Suprapubic skin (tissue), 4 donors: ENCODE measurements around the gene PRPF40B. TPM values are rescaled to one million over a fixed set of nuclear protein-coding genes. Genes with fewer than 3 reads are reported as not detected.

Experiments
- DNase-seq, 2 donors: peaks; one replicate each; pipeline ENCODE4 v3.0.0-alpha.2; 2019; ENCODE audit warnings: low spot score in 2 of 2
- H3K27ac ChIP-seq: fragments of 200-600 bp; sonication (generic); one replicate; pipeline ENCODE4 v1.5.1; 2019
- H3K27me3 ChIP-seq: fragments of 200-600 bp; sonication (generic); one replicate; pipeline ENCODE4 v1.5.1; 2019
- H3K36me3 ChIP-seq: fragments of 200-600 bp; sonication (generic); one replicate; pipeline ENCODE4 v1.5.1; 2019
- H3K4me1 ChIP-seq: fragments of 200-600 bp; sonication (generic); one replicate; pipeline ENCODE4 v1.5.1; 2019
- H3K4me3 ChIP-seq: fragments of 200-600 bp; sonication (generic); one replicate; pipeline ENCODE4 v1.5.1; 2019; ENCODE audit warnings: mild to moderate bottlenecking
- H3K9me3 ChIP-seq: fragments of 200-600 bp; sonication (generic); one replicate; pipeline ENCODE4 v1.5.1; 2019
- EP300 ChIP-seq: sonication (generic); formaldehyde crosslinking; IDR thresholded peaks from one replicate; pipeline ENCODE4 v1.6.1; 2017; ENCODE audit warnings: antibody characterized with exemption
- POLR2A ChIP-seq, 2 donors: fragments of 450-650 bp; IDR thresholded peaks; one replicate each; pipeline ENCODE4 v1.6.1; 2017; ENCODE audit warnings: antibody characterized with exemption in 2 of 2, mild to moderate bottlenecking in 2 of 2, moderate library complexity in 2 of 2
- POLR2AphosphoS5 ChIP-seq, 3 donors: sonication (generic); formaldehyde crosslinking; IDR thresholded peaks; one replicate each; pipeline ENCODE4 v1.6.1; 2017; ENCODE audit warnings: antibody characterized with exemption in 3 of 3
- WGBS: methylation state at CpG from one replicate; pipeline ENCODE4 v1.1.5; 2018; 5-methylcytosine and 5-hydroxymethylcytosine counted together
- total RNA-seq, 4 donors: library from RNA; depleted of rRNA; stranded (reverse); fragments of >200 nt; gene quantifications; one replicate each; pipeline ENCODE4 v1.1.0, GENCODE V29; 2016
- TF ChIP-seq, protein P1 (sequence below), 2 donors: fragments of 200-600 bp in 1 of 2; fragments of 450-650 bp in 1 of 2; sonication (generic) in 1 of 2; IDR thresholded peaks; one replicate each; pipeline ENCODE4 v1.5.1; 2016 to 2019; ENCODE audit warnings: antibody characterized with exemption in 2 of 2, mild to moderate bottlenecking in 1 of 2, moderate library complexity in 1 of 2

Gene PRPF40B
- total RNA-seq, 4 donors from 2014 or later = 10.1 to 38.9 (median 15.4) TPM

GRCh38 chr12:49680075-49680474 is 56.7 kb downstream of the PRPF40B start:
- no peak for TF ChIP-seq POLR2A (IDR thresholded peaks at IDR 0.05)
- no peak for TF ChIP-seq POLR2AphosphoS5 (IDR thresholded peaks at IDR 0.05)
- TF ChIP-seq EP300 = no peak
- TF ChIP-seq, protein P1, sequence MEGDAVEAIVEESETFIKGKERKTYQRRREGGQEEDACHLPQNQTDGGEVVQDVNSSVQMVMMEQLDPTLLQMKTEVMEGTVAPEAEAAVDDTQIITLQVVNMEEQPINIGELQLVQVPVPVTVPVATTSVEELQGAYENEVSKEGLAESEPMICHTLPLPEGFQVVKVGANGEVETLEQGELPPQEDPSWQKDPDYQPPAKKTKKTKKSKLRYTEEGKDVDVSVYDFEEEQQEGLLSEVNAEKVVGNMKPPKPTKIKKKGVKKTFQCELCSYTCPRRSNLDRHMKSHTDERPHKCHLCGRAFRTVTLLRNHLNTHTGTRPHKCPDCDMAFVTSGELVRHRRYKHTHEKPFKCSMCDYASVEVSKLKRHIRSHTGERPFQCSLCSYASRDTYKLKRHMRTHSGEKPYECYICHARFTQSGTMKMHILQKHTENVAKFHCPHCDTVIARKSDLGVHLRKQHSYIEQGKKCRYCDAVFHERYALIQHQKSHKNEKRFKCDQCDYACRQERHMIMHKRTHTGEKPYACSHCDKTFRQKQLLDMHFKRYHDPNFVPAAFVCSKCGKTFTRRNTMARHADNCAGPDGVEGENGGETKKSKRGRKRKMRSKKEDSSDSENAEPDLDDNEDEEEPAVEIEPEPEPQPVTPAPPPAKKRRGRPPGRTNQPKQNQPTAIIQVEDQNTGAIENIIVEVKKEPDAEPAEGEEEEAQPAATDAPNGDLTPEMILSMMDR (IDR thresholded peaks at IDR 0.05) = no peak
- Histone ChIP-seq H3K4me1 (peaks cover 8% of the 10 kb centered on the region), H3K36me3 (no peaks in the 10 kb centered on the region), H3K4me3 (no peak overlapping the region), H3K27me3 (no peaks in the 10 kb centered on the region), H3K27ac (no peak overlapping the region), H3K9me3 (no peaks in the 10 kb centered on the region)
- WGBS = 90% methylated on average over 1 of the region's 1 CpG
- DNase-seq = no peak

DNA sequence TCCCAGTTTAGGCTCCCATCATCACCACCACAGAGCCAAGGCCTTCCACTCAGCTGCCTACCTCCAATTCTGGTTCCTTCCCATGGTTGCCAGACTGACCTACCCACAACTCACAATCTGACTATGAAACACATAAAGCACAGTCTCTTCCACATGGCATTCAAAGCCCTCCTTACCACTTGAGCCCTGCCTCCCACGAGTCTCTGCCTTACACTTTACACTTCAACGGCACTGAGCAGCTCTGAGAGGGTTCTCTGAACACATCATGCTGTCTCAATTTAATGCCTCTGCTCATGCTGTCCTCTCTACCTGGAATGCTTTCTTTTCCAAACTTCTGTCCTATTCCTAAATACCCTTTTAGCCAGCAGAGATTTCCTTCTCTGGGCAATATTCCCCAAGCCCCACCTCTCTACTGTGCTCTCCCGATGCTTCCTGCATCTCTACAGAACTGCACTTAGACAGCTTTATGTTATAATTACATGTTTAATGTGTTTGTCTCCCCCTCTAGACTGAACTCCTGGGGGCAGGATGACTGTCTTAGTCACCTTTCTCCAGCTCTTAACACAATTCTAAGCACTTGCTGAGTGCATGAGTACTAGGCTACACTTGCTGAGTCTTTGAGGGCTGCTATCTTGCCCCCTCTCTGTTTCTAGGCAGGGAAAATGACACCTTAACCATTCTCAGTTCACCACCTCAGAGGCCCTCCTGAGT is 60.4 kb downstream of the PRPF40B start:
- Histone ChIP-seq H3K4me3 (no peak overlapping the region), H3K4me1 (peaks cover 7% of the 10 kb centered on the region), H3K27me3 (no peaks in the 10 kb centered on the region), H3K27ac (no peak overlapping the region), H3K9me3 (no peaks in the 10 kb centered on the region), H3K36me3 (no peaks in the 10 kb centered on the region)
- no peak for TF ChIP-seq POLR2AphosphoS5 (IDR thresholded peaks at IDR 0.05)
- TF ChIP-seq, protein P1 (IDR thresholded peaks at IDR 0.05) = no peak
- no peak for TF ChIP-seq EP300
- TF ChIP-seq POLR2A (IDR thresholded peaks at IDR 0.05) = no peak
- WGBS = 80% methylated on average over 3 of the region's 3 CpGs
- DNase-seq = no peak

- DNase-seq = no peak
- no peaks in the 10 kb centered on the region for H3K27me3 ChIP-seq
- WGBS = 87% methylated on average over 5 of the region's 5 CpGs
- TF ChIP-seq, protein P1 (IDR thresholded peaks at IDR 0.05) = no peak
- TF ChIP-seq POLR2AphosphoS5 (IDR thresholded peaks at IDR 0.05) = no peak
- TF ChIP-seq POLR2A (IDR thresholded peaks at IDR 0.05) = no peak
- TF ChIP-seq EP300 = no peak
- no peaks in the 10 kb centered on the region for H3K36me3 ChIP-seq
- no peak overlapping the region for H3K27ac ChIP-seq
- H3K9me3 ChIP-seq = no peaks in the 10 kb centered on the region
- H3K4me3 ChIP-seq = no peak overlapping the region
- peaks cover 7% of the 10 kb centered on the region for H3K4me1 ChIP-seq
These were observed 61.0 kb downstream of the PRPF40B start for GRCh38 chr12:49684310-49684854.

DNA sequence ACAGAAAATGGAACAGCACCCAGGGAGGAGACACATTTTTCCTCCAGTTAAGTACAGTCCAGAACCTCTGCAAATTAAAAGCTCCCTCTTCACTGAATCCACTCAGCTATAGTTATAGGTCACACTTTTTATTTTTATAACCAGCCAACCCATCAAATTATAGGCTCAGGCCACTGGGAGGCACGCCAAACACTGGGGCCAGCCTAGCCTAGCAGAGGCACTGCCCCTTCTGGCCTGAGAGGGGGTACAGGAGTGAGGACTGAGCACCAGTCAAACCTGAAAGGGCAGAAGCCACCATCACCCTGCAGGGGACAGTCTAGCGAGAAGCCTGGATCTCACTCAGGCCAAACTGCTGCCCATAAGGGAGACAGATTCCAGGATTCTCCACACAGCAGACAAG is 64.6 kb downstream of the PRPF40B start:
- 87% methylated on average over 2 of the region's 2 CpGs for WGBS
- Histone ChIP-seq H3K27me3 (no peaks in the 10 kb centered on the region), H3K4me1 (peaks cover 7% of the 10 kb centered on the region), H3K4me3 (no peak overlapping the region), H3K9me3 (no peaks in the 10 kb centered on the region), H3K27ac (no peak overlapping the region), H3K36me3 (no peaks in the 10 kb centered on the region)
- TF ChIP-seq EP300 = no peak
- DNase-seq = no peak

GRCh38 chr12:49689237-49689636 is 65.9 kb downstream of the PRPF40B start:
- Histone ChIP-seq H3K4me3 (no peak overlapping the region), H3K4me1 (peaks cover 3% of the 10 kb centered on the region), H3K27ac (no peak overlapping the region), H3K9me3 (no peaks in the 10 kb centered on the region), H3K27me3 (no peaks in the 10 kb centered on the region), H3K36me3 (no peaks in the 10 kb centered on the region)
- 64% methylated on average over 2 of the region's 2 CpGs for WGBS
- no peak for DNase-seq
- TF ChIP-seq POLR2A (IDR thresholded peaks at IDR 0.05) (no peak), EP300 (no peak), POLR2AphosphoS5 (IDR thresholded peaks at IDR 0.05) (no peak)
- TF ChIP-seq, protein P1 (IDR thresholded peaks at IDR 0.05) = no peak
